GM12878 (cell line): ENCODE results near the gene NLGN2. TPM values are rescaled to one million over a fixed set of nuclear protein-coding genes. Genes with fewer than 3 reads are reported as not detected.

Source experiments
- ATAC-seq: fragments of 200-7000 bp; cut with Tn5 transposase; 3 replicates; pipeline ENCODE4 v1.9.1; 2020; ENCODE audit warnings: mild to moderate bottlenecking, moderate library complexity
- BruUV-seq: library from RNA; stranded (reverse); fragments of 400-500 nt; replicated peaks from 2 replicates; lab custom pipeline; 2021; lab: Mats Ljungman, UMichigan
- CTCF ChIA-PET: fragments of 300-600 bp; sonication (Branson Sonifier 250); formaldehyde crosslinking; extraction: SDS; loops from one replicate; lab custom pipeline; 2021; ENCODE audit warnings: inconsistent platforms; lab: Yijun Ruan, JAX
- POLR2A ChIA-PET: fragments of 350-600 bp; formaldehyde crosslinking; extraction: SDS; loops from one replicate; lab custom pipeline; 2021; ENCODE audit warnings: inconsistent platforms; lab: Charles Lee
- RAD21 ChIA-PET: fragments of 300-600 bp; sonication (Branson Sonifier 250); formaldehyde crosslinking; loops from one replicate; lab custom pipeline; 2023; ENCODE audit warnings: antibody characterized with exemption; ENCODE audit not compliant: unreplicated experiment; lab: Charles Lee
- SMC1A ChIA-PET: fragments of 300-600 bp; sonication (Branson Sonifier 250); formaldehyde crosslinking; loops from one replicate; lab custom pipeline; 2023; ENCODE audit not compliant: unreplicated experiment, uncharacterized antibody; lab: Charles Lee
- DNase-seq: peaks from one replicate; pipeline ENCODE4 v3.0.0-alpha.2; 2011; ENCODE audit warnings: low read depth, low spot score
- FAIRE-seq: peaks from 3 replicates; lab custom pipeline; 2011; peaks lifted over from hg19 to GRCh38; lab: Jason Lieb, UNC
- H2AFZ ChIP-seq: 2 replicates; pipeline ENCODE4 v1.6.0; 2011; ENCODE audit warnings: low read depth, low read length, control low read depth; ENCODE audit not compliant: control insufficient read depth
- H3K27ac ChIP-seq: 2 replicates; pipeline ENCODE4 v1.5.1; 2011; ENCODE audit warnings: control low read depth; ENCODE audit not compliant: control insufficient read depth, insufficient read depth
- H3K27me3 ChIP-seq, 2 experiments: replicated peaks in 1 of 2; 2 replicates each; pipeline versions ENCODE4 v1.6.0 to v1.6.1; 2011; ENCODE audit warnings: low read length in 1 of 2; ENCODE audit not compliant: control insufficient read depth in 2 of 2, insufficient read depth in 2 of 2
- H3K36me3 ChIP-seq, 2 experiments: 2 replicates each; pipeline ENCODE4 v1.5.1; 2011; ENCODE audit warnings: low read length in 1 of 2; ENCODE audit not compliant: control insufficient read depth in 2 of 2, insufficient read depth in 2 of 2
- H3K4me1 ChIP-seq: 2 replicates; pipeline ENCODE4 v1.6.1; 2011; ENCODE audit warnings: mild to moderate bottlenecking, low read length, moderate library complexity, mixed read lengths; ENCODE audit not compliant: control insufficient read depth, insufficient read depth
- H3K4me2 ChIP-seq: 2 replicates; pipeline ENCODE4 v1.6.0; 2011; ENCODE audit warnings: control low read depth; ENCODE audit not compliant: control insufficient read depth, insufficient read depth
- H3K4me3 ChIP-seq: fragments of 200-600 bp; sonication (generic); 2 replicates; pipeline ENCODE4 v1.5.1; 2016
- H3K79me2 ChIP-seq: 2 replicates; pipeline ENCODE4 v1.6.0; 2011; ENCODE audit warnings: low read length; ENCODE audit not compliant: control insufficient read depth, insufficient read depth
- H3K9ac ChIP-seq: 2 replicates; pipeline ENCODE4 v1.8.0; 2011; ENCODE audit warnings: low read length, control low read depth, mixed read lengths; ENCODE audit not compliant: control insufficient read depth, insufficient read depth
- H3K9me3 ChIP-seq: replicated peaks from 3 replicates; pipeline ENCODE4 v1.5.1; 2011; ENCODE audit warnings: mild to moderate bottlenecking, low read length; ENCODE audit not compliant: control insufficient read depth, insufficient read depth
- H4K20me1 ChIP-seq: 2 replicates; pipeline ENCODE4 v1.6.0; 2011; ENCODE audit not compliant: control insufficient read depth, insufficient read depth
- BHLHE40 ChIP-seq, 2 experiments: fragments of 450-650 bp in 1 of 2; IDR thresholded peaks; 2 replicates each; pipeline ENCODE4 v1.6.1; 2011 to 2017; ENCODE audit warnings: low read depth in 2 of 2, borderline replicate concordance in 1 of 2, improper control_type of control experiment in 1 of 2, low read length in 1 of 2, mild to moderate bottlenecking in 1 of 2
- BMI1 ChIP-seq: fragments of 450-650 bp; IDR thresholded peaks from 2 replicates; pipeline ENCODE4 v1.6.1; 2016; ENCODE audit warnings: mild to moderate bottlenecking, moderate library complexity, borderline replicate concordance
- EGR1 ChIP-seq, 2 experiments: IDR thresholded peaks; 1 replicate in 1 of 2; 2 replicates in 1 of 2; pipeline ENCODE4 v1.6.1; 2011 to 2012; ENCODE audit warnings: low read depth in 2 of 2, low read length in 2 of 2, borderline replicate concordance in 1 of 2, mild to moderate bottlenecking in 1 of 2, moderate library complexity in 1 of 2
- IKZF1 ChIP-seq: fragments of 450-650 bp; conservative IDR thresholded peaks from 2 replicates; pipeline ENCODE4 v1.6.1; 2017; ENCODE audit warnings: antibody characterized with exemption, mild to moderate bottlenecking
- NKRF ChIP-seq: fragments of 450-650 bp; conservative IDR thresholded peaks from 2 replicates; pipeline ENCODE4 v1.6.1; 2017; ENCODE audit warnings: mild to moderate bottlenecking, moderate library complexity
- ZBTB33 ChIP-seq: fragments of 450-650 bp; IDR thresholded peaks from 2 replicates; pipeline ENCODE4 v1.6.1; 2017; ENCODE audit warnings: mild to moderate bottlenecking
- ZNF217 ChIP-seq: fragments of 450-650 bp; IDR thresholded peaks from 2 replicates; pipeline ENCODE4 v1.6.1; 2017; ENCODE audit warnings: antibody characterized with exemption, mild to moderate bottlenecking
- WGBS: methylation state at CpG from one replicate; pipeline ENCODE4 v1.1.6; 2016; ENCODE audit warnings: low lambda C conversion rate; ENCODE audit not compliant: insufficient replicate concordance, insufficient coverage; ENCODE audit errors: missing lambda C conversion rate; 5-methylcytosine and 5-hydroxymethylcytosine counted together
- in situ Hi-C: fragments of 300-500 bp; cut with MboI; formaldehyde crosslinking; loops from 9 replicates; pipeline ENCODE4 v1.14.3; 2018; ENCODE audit warnings: mixed read lengths
- intact Hi-C: fragments of 100-400 bp; cut with micrococcal nuclease; formaldehyde crosslinking; loops from one replicate; pipeline ENCODE4 v1.14.2; 2022; ENCODE audit not compliant: unreplicated experiment
- polyA plus RNA-seq, 11 experiments: library from polyadenylated mRNA; depleted of rRNA in 4 of 11; unstranded in 6 of 11; stranded (reverse) in 5 of 11; fragments of >200 nt; fragmentation: Nextera tagmentation in 4 of 11; fragmentation: Illumina TruSeq in 1 of 11; extraction: Ambion mirVana in 4 of 11; extraction: Trizol in 1 of 11; gene quantifications; 1 replicate in 1 of 11; 2 replicates in 10 of 11; pipeline versions ENCODE4 v1.2.1 to v1.2.3, GENCODE V29; 2011 to 2016; ENCODE audit warnings: inconsistent platforms in 2 of 11, missing spikeins in 2 of 11, low read depth in 1 of 11
- total RNA-seq, 4 experiments: library from RNA; depleted of rRNA in 3 of 4; stranded (reverse); fragments of >200 nt in 3 of 4; fragmentation: Illumina TruSeq in 1 of 4; extraction: Trizol in 1 of 4; gene quantifications; 2 replicates each; pipeline versions ENCODE4 v1.2.1 to v1.2.3, GENCODE V29; 2013 to 2021
- TF ChIP-seq, protein P1 (sequence below): fragments of 450-650 bp; formaldehyde crosslinking; IDR thresholded peaks from 2 replicates; pipeline ENCODE4 v1.4.0; 2022; ENCODE audit warnings: mild to moderate bottlenecking, moderate library complexity

NLGN2 gene
- total and polyA plus RNA-seq, 10 of the 15 experiments (the other 5 are each of a cell fraction or from before 2014, with no cell fraction given): 0.02 to 0.87 (median 0.11) TPM; not detected in 2

DNA sequence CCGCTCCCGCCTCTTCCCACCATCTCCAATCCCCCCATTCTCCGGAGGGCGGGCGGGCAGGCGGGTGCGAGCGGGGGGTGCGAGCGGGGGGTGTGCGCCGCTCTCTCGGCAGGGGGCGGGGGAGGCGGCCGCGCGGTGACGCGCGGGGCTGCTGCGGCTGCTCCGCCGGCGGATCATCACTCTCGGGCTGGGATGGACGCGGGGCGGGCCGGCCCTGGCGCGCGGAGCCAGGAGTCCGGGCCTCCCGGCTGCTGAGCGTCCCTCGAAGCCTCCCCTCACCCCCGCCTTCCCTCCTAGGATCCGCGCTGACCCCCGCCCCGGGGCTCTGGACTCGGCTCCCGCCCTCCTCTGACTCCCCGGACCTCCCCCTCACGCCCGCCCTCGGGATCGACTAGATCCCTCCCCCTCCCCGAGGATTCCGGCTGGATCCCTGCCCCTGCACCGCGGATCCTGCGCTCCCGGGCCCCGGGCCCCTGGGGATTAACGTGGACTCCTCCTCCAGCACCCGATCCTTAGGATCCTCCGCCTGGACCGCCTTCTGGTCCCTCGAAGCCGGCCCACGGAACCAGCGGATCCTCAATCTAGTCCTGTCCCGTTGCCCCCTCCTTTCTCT lies 2.8 kb upstream of the NLGN2 start:
- POLR2A ChIA-PET: interaction anchor here (0.5 to 2.7 kb wide), 12 partner anchors 10 to 728 kb away, joined by 3 to 23 read pairs (median 6); partner anchors contain the start of genes ACAP1, CD68, FGF11 and NEURL4
- ATAC-seq (peak; percentile 44), DNase-seq (no peak), FAIRE-seq (no peak)
- BruUV-seq: no TSS peak
- no peak overlapping the region for H3K27ac ChIP-seq
- peaks cover 3% of the 10 kb centered on the region; the same call in 1 of the 2 replicates for H3K4me1 ChIP-seq
- RAD21 ChIA-PET: interaction anchor here (0.8 to 2.2 kb wide), 6 partner anchors 9 to 283 kb away, joined by 4 to 13 read pairs (median 6); partner anchors contain the start of genes ACAP1, PLSCR3, TMEM102 and TP53
- H3K4me3 ChIP-seq: peak overlapping the region; percentile 85
- H3K4me2 ChIP-seq: peak overlapping the region; percentile 72
- H2AFZ ChIP-seq: peak overlapping the region; percentile 96
- peaks cover 0 to 6% of the 10 kb centered on the region in 2 experiments; a peak in 2 of 4 replicates for H3K27me3 ChIP-seq
- H3K9ac ChIP-seq: no peak overlapping the region; the same call in 1 of the 2 replicates
- H3K79me2 ChIP-seq: peaks cover 2% of the 10 kb centered on the region
- TF ChIP-seq IKZF1 (peak; percentile 14; the same call in 1 of the 2 replicates), ZBTB33 (no peak), EGR1 (IDR thresholded peaks at IDR 0.05; ENCODE audit: borderline replicate concordance in 1 of 2, low read depth in 2 of 2, low read length in 2 of 2) (peak in 1 of 2 experiments; percentile 21; a peak in 1 of 3 replicates), NKRF (no peak), BHLHE40 (IDR thresholded peaks at IDR 0.05; ENCODE audit: borderline replicate concordance in 1 of 2, low read depth in 2 of 2, low read length in 1 of 2) (0 out of 4 replicates have a peak, but pooled peaks of 1 of the 2 experiments have one; percentile 6), BMI1 (no peak), ZNF217 (no peak)
- TF ChIP-seq, protein P1, sequence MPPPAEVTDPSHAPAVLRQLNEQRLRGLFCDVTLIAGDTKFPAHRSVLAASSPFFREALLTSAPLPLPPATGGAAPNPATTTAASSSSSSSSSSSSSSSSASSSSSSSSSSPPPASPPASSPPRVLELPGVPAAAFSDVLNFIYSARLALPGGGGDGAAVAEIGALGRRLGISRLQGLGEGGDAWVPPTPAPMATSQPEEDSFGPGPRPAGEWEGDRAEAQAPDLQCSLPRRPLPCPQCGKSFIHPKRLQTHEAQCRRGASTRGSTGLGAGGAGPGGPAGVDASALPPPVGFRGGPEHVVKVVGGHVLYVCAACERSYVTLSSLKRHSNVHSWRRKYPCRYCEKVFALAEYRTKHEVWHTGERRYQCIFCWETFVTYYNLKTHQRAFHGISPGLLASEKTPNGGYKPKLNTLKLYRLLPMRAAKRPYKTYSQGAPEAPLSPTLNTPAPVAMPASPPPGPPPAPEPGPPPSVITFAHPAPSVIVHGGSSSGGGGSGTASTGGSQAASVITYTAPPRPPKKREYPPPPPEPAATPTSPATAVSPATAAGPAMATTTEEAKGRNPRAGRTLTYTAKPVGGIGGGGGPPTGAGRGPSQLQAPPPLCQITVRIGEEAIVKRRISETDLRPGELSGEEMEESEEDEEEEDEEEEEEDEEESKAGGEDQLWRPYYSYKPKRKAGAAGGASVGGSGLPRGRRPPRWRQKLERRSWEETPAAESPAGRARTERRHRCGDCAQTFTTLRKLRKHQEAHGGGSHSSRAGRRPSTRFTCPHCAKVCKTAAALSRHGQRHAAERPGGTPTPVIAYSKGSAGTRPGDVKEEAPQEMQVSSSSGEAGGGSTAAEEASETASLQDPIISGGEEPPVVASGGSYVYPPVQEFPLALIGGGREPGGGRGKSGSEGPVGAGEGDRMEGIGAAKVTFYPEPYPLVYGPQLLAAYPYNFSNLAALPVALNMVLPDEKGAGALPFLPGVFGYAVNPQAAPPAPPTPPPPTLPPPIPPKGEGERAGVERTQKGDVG (CRISPR knock-in tag): no peak
- SMC1A ChIA-PET: interaction anchor here (0.8 to 2.2 kb wide), 6 partner anchors 30 to 282 kb away, joined by 3 to 8 read pairs (median 3); partner anchors contain the start of genes SAT2, TMEM102 and TP53
- H3K36me3 ChIP-seq: no peaks in the 10 kb centered on the region
- intact Hi-C loops (loop anchor here (5.0 kb wide), 1 partner anchor 32 kb away; the partner anchor contains the start of genes FGF11 and TMEM102), in situ Hi-C loops (no loop called here)
- CTCF ChIA-PET: interaction anchor here (0.6 to 2.1 kb wide), 5 partner anchors 30 to 109 kb away, joined by 3 to 8 read pairs (median 4); partner anchors contain the start of genes ACAP1 and TMEM102
- no peaks in the 10 kb centered on the region for H3K9me3 ChIP-seq
- 2% methylated on average over 25 of the region's 65 CpGs for whole genome bisulfite sequencing
- H4K20me1 ChIP-seq: no peaks in the 10 kb centered on the region
